Karpas-422 (cell line): ENCODE measurements around the gene NAT10. TPM values are rescaled to one million over a fixed set of nuclear protein-coding genes. Genes with fewer than 3 reads are reported as not detected.
A peak's percentile ranks its signal among the peaks of the same experiment; 100 is the strongest.
"Not testable (repeated sequence)": the region's sequence is repeated elsewhere in the genome, so short reads cannot be mapped to it uniquely, and the experiment has no call there.

ENCODE experiments used
- DNase-seq: peaks from one replicate; pipeline ENCODE4 v3.0.0-alpha.2; 2015
- H2AFZ ChIP-seq: fragments of 200-600 bp; sonication (generic); 2 replicates; pipeline ENCODE4 v1.6.1; 2014; ENCODE audit warnings: antibody characterized with exemption, low read length, mixed read lengths
- H3K27ac ChIP-seq: fragments of 200-600 bp; sonication (generic); 2 replicates; pipeline ENCODE4 v1.5.1; 2014; ENCODE audit warnings: mild to moderate bottlenecking, low read length, moderate library complexity
- H3K27me3 ChIP-seq: fragments of 200-600 bp; sonication (generic); 2 replicates; pipeline ENCODE4 v1.6.1; 2014; ENCODE audit warnings: low read length, mixed read lengths
- H3K36me3 ChIP-seq: fragments of 200-600 bp; sonication (generic); 2 replicates; pipeline ENCODE4 v1.6.1; 2014; ENCODE audit warnings: low read length, mixed read lengths; ENCODE audit not compliant: insufficient read depth
- H3K4me1 ChIP-seq: fragments of 200-600 bp; sonication (generic); 2 replicates; pipeline ENCODE4 v1.6.1; 2014; ENCODE audit warnings: mild to moderate bottlenecking, low read length, mixed read lengths
- H3K4me2 ChIP-seq: fragments of 200-600 bp; sonication (generic); 2 replicates; pipeline ENCODE4 v1.6.1; 2014; ENCODE audit warnings: low read length, low read depth, mild to moderate bottlenecking; ENCODE audit not compliant: poor library complexity, severe bottlenecking
- H3K4me3 ChIP-seq: fragments of 200-600 bp; sonication (generic); 2 replicates; pipeline ENCODE4 v1.5.1; 2014; ENCODE audit warnings: mild to moderate bottlenecking, antibody characterized with exemption, low read length, mixed read lengths
- H3K79me2 ChIP-seq: fragments of 200-600 bp; sonication (generic); 2 replicates; pipeline ENCODE4 v1.6.1; 2014; ENCODE audit warnings: mild to moderate bottlenecking, low read length, mixed read lengths
- H3K9ac ChIP-seq: fragments of 200-600 bp; sonication (generic); 2 replicates; pipeline ENCODE4 v1.6.0; 2014; ENCODE audit warnings: low read length
- H3K9me2 ChIP-seq: fragments of 200-600 bp; sonication (generic), shearing (Covaris generic); replicated peaks from 2 replicates; pipeline ENCODE4 v1.6.0; 2014; ENCODE audit warnings: mild to moderate bottlenecking, low read length, moderate library complexity; ENCODE audit not compliant: insufficient read depth
- H3K9me3 ChIP-seq: fragments of 300-700, 200-600 bp; sonication (generic); 2 replicates; pipeline ENCODE4 v1.6.1; 2014; ENCODE audit warnings: low read length, mixed read lengths
- H4K20me1 ChIP-seq: fragments of 200-600 bp; sonication (generic); 2 replicates; pipeline ENCODE4 v1.6.1; 2014; ENCODE audit warnings: mild to moderate bottlenecking, antibody characterized with exemption, low read length, low read depth; ENCODE audit not compliant: insufficient read depth
- total RNA-seq: library from RNA; depleted of rRNA; stranded (reverse); fragments of >200 nt; shearing (Covaris generic); gene quantifications from 2 replicates; pipeline ENCODE4 v1.2.3, GENCODE V29; 2014; ENCODE audit warnings: low replicate concordance; rRNA removed

NAT10 gene
- 45.0 and 61.0 TPM in 2 replicates for total RNA-seq

- Histone ChIP-seq H3K9me2 (no peaks in the 10 kb centered on the region), H3K27me3 (no peaks in the 10 kb centered on the region), H3K4me3 (peak within 1 kb of the TSS; percentile 89), H3K27ac (peak within 1 kb of the TSS; percentile 91), H3K36me3 (peaks cover 39% of the 10 kb centered on the region; the same call in 1 of the 2 replicates), H4K20me1 (no peaks in the 10 kb centered on the region), H3K79me2 (peaks cover 49% of the 10 kb centered on the region), H3K9me3 (no peaks in the 10 kb centered on the region), H3K4me2 (peak within 1 kb of the TSS; percentile 99), H3K4me1 (peaks cover 58% of the 10 kb centered on the region), H3K9ac (peak within 1 kb of the TSS; percentile 87), H2AFZ (peak within 1 kb of the TSS; percentile 44; the same call in 1 of the 2 replicates)
- DNase-seq = peak; percentile 99
These were observed at the start of gene NAT10 for GRCh38 chr11:34105079-34105956. NAT10 (plus strand) TSS chr11:34105629; CDS start chr11:34108226, 2,597 bp downstream.

GRCh38 chr11:34056672-34057071 is 48.8 kb upstream of the NAT10 start:
- Histone ChIP-seq H3K79me2 (peaks cover 95% of the 10 kb centered on the region), H3K9ac (no peak overlapping the region), H3K27me3 (no peaks in the 10 kb centered on the region), H3K4me1 (peaks cover 34% of the 10 kb centered on the region), H3K9me2 (no peaks in the 10 kb centered on the region), H3K36me3 (peaks cover 56% of the 10 kb centered on the region), H3K27ac (no peak overlapping the region), H4K20me1 (peaks cover 62% of the 10 kb centered on the region), H3K4me2 (peak overlapping the region; percentile 96), H2AFZ (no peak overlapping the region), H3K9me3 (no peaks in the 10 kb centered on the region), H3K4me3 (no peak overlapping the region)
- no peak for DNase-seq

- no peak overlapping the region for H3K9ac ChIP-seq
- no peak overlapping the region for H2AFZ ChIP-seq
- H3K79me2 ChIP-seq = peaks cover 99% of the 10 kb centered on the region
- no peaks in the 10 kb centered on the region for H3K9me3 ChIP-seq
- H3K4me1 ChIP-seq = peaks cover 45% of the 10 kb centered on the region
- no peak overlapping the region for H3K4me2 ChIP-seq
- peaks cover 84% of the 10 kb centered on the region for H4K20me1 ChIP-seq
- no peak for DNase-seq
- H3K4me3 ChIP-seq = no peak overlapping the region
- no peaks in the 10 kb centered on the region for H3K9me2 ChIP-seq
- peaks cover 48% of the 10 kb centered on the region for H3K36me3 ChIP-seq
- H3K27me3 ChIP-seq = no peaks in the 10 kb centered on the region
- H3K27ac ChIP-seq = no peak overlapping the region
These were observed 42.2 kb upstream of the NAT10 start for GRCh38 chr11:34063061-34063795.

- no peaks in the 10 kb centered on the region for H3K27me3 ChIP-seq
- peaks cover 99% of the 10 kb centered on the region for H3K79me2 ChIP-seq
- no peak overlapping the region for H3K27ac ChIP-seq
- peaks cover 42% of the 10 kb centered on the region for H3K36me3 ChIP-seq
- no peak overlapping the region for H3K4me3 ChIP-seq
- peaks cover 81% of the 10 kb centered on the region for H4K20me1 ChIP-seq
- no peak overlapping the region for H3K9ac ChIP-seq
- no peaks in the 10 kb centered on the region for H3K9me2 ChIP-seq
- H3K4me1 ChIP-seq = peaks cover 50% of the 10 kb centered on the region
- no peak for DNase-seq
- no peak overlapping the region for H3K4me2 ChIP-seq
- no peaks in the 10 kb centered on the region for H3K9me3 ChIP-seq
- no peak overlapping the region for H2AFZ ChIP-seq
These were observed 41.1 kb upstream of the NAT10 start for GRCh38 chr11:34064291-34064690.

GRCh38 chr11:34065505-34066203 is 39.8 kb upstream of the NAT10 start:
- no peaks in the 10 kb centered on the region for H3K9me2 ChIP-seq
- peaks cover 99% of the 10 kb centered on the region for H3K79me2 ChIP-seq
- H3K9ac ChIP-seq = no peak overlapping the region
- no peaks in the 10 kb centered on the region for H3K9me3 ChIP-seq
- H3K4me2 ChIP-seq = no peak overlapping the region
- DNase-seq = no peak
- no peak overlapping the region for H3K4me3 ChIP-seq
- H4K20me1 ChIP-seq = peaks cover 82% of the 10 kb centered on the region
- H3K4me1 ChIP-seq = peaks cover 50% of the 10 kb centered on the region
- H3K36me3 ChIP-seq = peaks cover 42% of the 10 kb centered on the region; the same call in 1 of the 2 replicates
- H2AFZ ChIP-seq = no peak overlapping the region
- H3K27me3 ChIP-seq = no peaks in the 10 kb centered on the region
- no peak overlapping the region for H3K27ac ChIP-seq

GRCh38 chr11:34066766-34067165 is 38.7 kb upstream of the NAT10 start:
- peak overlapping the region; percentile 43 for H3K4me2 ChIP-seq
- not testable (repeated sequence) for DNase-seq, H3K9me3 ChIP-seq, H3K9ac ChIP-seq, H3K4me3 ChIP-seq, H3K27me3 ChIP-seq, H3K9me2 ChIP-seq, H2AFZ ChIP-seq
- H3K27ac ChIP-seq = peak overlapping the region; percentile 43
- peaks cover 78% of the 10 kb centered on the region for H4K20me1 ChIP-seq
- H3K36me3 ChIP-seq = peaks cover 45% of the 10 kb centered on the region; the same call in 1 of the 2 replicates
- peaks cover 99% of the 10 kb centered on the region for H3K79me2 ChIP-seq
- H3K4me1 ChIP-seq = peaks cover 50% of the 10 kb centered on the region

- Histone ChIP-seq H3K36me3 (peaks cover 46% of the 10 kb centered on the region; the same call in 1 of the 2 replicates), H3K79me2 (peaks cover 98% of the 10 kb centered on the region), H3K9ac (no peak overlapping the region), H3K4me2 (peak overlapping the region; percentile 43), H3K4me3 (no peak overlapping the region), H3K9me2 (no peaks in the 10 kb centered on the region), H3K9me3 (no peaks in the 10 kb centered on the region), H3K27ac (peak overlapping the region; percentile 43), H2AFZ (no peak overlapping the region), H4K20me1 (peaks cover 73% of the 10 kb centered on the region), H3K4me1 (peaks cover 52% of the 10 kb centered on the region), H3K27me3 (no peaks in the 10 kb centered on the region)
- DNase-seq = no peak
These were observed 37.9 kb upstream of the NAT10 start for GRCh38 chr11:34067383-34068065.
